OCI-LY1 (cell line): ENCODE measurements around the gene C1orf226.

Experiments used
- H2AFZ ChIP-seq: fragments of 200-600 bp; sonication (generic), shearing (Covaris generic); 2 replicates; pipeline ENCODE4 v1.6.0; 2014; ENCODE audit warnings: antibody characterized with exemption, mild to moderate bottlenecking, low read length
- H3F3A ChIP-seq: fragments of 200-600 bp; sonication (generic), shearing (Covaris generic); 2 replicates; pipeline ENCODE4 v1.6.0; 2014; ENCODE audit warnings: mild to moderate bottlenecking, antibody characterized with exemption, low read length, moderate library complexity; ENCODE audit not compliant: insufficient read depth
- H3K27ac ChIP-seq: fragments of 200-600 bp; sonication (generic); 2 replicates; pipeline ENCODE4 v1.5.1; 2014; ENCODE audit warnings: low read length, mixed run types, mild to moderate bottlenecking, low read depth; ENCODE audit not compliant: poor library complexity, severe bottlenecking
- H3K27me3 ChIP-seq: fragments of 200-600 bp; sonication (generic); 2 replicates; pipeline ENCODE4 v1.6.0; 2014; ENCODE audit warnings: antibody characterized with exemption, mild to moderate bottlenecking, low read length, moderate library complexity; ENCODE audit not compliant: insufficient read depth
- H3K36me3 ChIP-seq: fragments of 200-600 bp; sonication (generic); 2 replicates; pipeline ENCODE4 v1.6.1; 2014; ENCODE audit warnings: mild to moderate bottlenecking, antibody characterized with exemption, low read length, moderate library complexity, mixed read lengths; ENCODE audit not compliant: insufficient read depth
- H3K4me1 ChIP-seq: fragments of 200-600 bp; sonication (generic); 2 replicates; pipeline ENCODE4 v1.5.1; 2014; ENCODE audit warnings: mild to moderate bottlenecking, low read length, moderate library complexity; ENCODE audit not compliant: insufficient read depth, severe bottlenecking
- H3K4me2 ChIP-seq: fragments of 200-600 bp; sonication (generic), shearing (Covaris generic); 2 replicates; pipeline ENCODE4 v1.6.1; 2014; ENCODE audit warnings: low read length
- H3K4me3 ChIP-seq: fragments of 200-600 bp; sonication (generic); 2 replicates; pipeline ENCODE4 v1.5.1; 2014; ENCODE audit warnings: low read length, low read depth, mild to moderate bottlenecking, mixed read lengths; ENCODE audit not compliant: poor library complexity, severe bottlenecking
- H3K79me2 ChIP-seq: fragments of 200-600 bp; shearing (Covaris generic); 2 replicates; pipeline ENCODE4 v1.6.1; 2016; ENCODE audit warnings: mixed run types, low read length, mixed read lengths; ENCODE audit not compliant: insufficient read depth
- H3K9ac ChIP-seq: fragments of 200-600 bp; sonication (generic), shearing (Covaris generic); 2 replicates; pipeline ENCODE4 v1.6.1; 2014; ENCODE audit warnings: mild to moderate bottlenecking, low read length, mixed read lengths
- H3K9me2 ChIP-seq: fragments of 200-600 bp; sonication (generic), shearing (Covaris generic); 2 replicates; pipeline ENCODE4 v1.6.1; 2014; ENCODE audit warnings: low read depth, mild to moderate bottlenecking, low read length, mixed read lengths
- H3K9me3 ChIP-seq: fragments of 200-600 bp; shearing (Covaris generic); 2 replicates; pipeline ENCODE4 v1.6.1; 2014; ENCODE audit warnings: low read length, mixed read lengths
- H4K20me1 ChIP-seq: fragments of 200-600 bp; sonication (generic), shearing (Covaris generic); 2 replicates; pipeline ENCODE4 v1.6.0; 2016; ENCODE audit warnings: mild to moderate bottlenecking, low read length; ENCODE audit not compliant: insufficient read depth
- EZH2 ChIP-seq: fragments of 200-600 bp; sonication (generic), shearing (Covaris generic); IDR thresholded peaks from 2 replicates; pipeline ENCODE4 v1.8.0; 2017; ENCODE audit warnings: borderline replicate concordance, mixed run types, mild to moderate bottlenecking, antibody characterized with exemption, low read length, moderate library complexity, mixed read lengths
- TF ChIP-seq, protein P1 (sequence below): fragments of 200-600 bp; sonication (generic), shearing (Covaris generic); IDR thresholded peaks from 2 replicates; pipeline ENCODE4 v1.5.1; 2017; ENCODE audit warnings: mild to moderate bottlenecking, antibody characterized with exemption, low read length, moderate library complexity, mixed read lengths

Gene C1orf226

DNA sequence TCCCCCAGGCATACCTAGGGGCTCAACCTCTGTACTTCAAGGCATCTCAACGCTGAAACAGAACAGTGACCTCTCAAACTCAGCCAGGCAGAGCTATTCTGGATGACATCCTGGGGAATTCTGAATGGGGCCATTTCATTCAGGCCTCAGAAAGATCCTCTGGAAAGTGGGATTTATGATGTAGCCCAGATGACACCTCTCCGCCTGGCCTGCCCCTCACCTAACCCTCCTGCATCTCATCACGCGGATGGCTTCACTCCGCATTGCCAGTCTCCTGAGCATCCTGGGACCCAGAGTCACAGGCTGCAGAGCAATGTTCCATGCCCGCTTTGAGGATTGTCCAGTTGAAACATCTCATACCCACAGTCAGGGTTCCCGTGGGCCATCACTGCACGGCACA, 6.1 kb upstream of the C1orf226 start:
- no peak overlapping the region for H3K9ac ChIP-seq
- no peak overlapping the region for H2AFZ ChIP-seq
- no peaks in the 10 kb centered on the region for H3K9me3 ChIP-seq
- H3K27ac ChIP-seq, result no peak overlapping the region
- no peaks in the 10 kb centered on the region for H3F3A ChIP-seq
- no peaks in the 10 kb centered on the region for H3K79me2 ChIP-seq
- H4K20me1 ChIP-seq, result no peaks in the 10 kb centered on the region
- TF ChIP-seq EZH2, result no peak
- TF ChIP-seq, protein P1, sequence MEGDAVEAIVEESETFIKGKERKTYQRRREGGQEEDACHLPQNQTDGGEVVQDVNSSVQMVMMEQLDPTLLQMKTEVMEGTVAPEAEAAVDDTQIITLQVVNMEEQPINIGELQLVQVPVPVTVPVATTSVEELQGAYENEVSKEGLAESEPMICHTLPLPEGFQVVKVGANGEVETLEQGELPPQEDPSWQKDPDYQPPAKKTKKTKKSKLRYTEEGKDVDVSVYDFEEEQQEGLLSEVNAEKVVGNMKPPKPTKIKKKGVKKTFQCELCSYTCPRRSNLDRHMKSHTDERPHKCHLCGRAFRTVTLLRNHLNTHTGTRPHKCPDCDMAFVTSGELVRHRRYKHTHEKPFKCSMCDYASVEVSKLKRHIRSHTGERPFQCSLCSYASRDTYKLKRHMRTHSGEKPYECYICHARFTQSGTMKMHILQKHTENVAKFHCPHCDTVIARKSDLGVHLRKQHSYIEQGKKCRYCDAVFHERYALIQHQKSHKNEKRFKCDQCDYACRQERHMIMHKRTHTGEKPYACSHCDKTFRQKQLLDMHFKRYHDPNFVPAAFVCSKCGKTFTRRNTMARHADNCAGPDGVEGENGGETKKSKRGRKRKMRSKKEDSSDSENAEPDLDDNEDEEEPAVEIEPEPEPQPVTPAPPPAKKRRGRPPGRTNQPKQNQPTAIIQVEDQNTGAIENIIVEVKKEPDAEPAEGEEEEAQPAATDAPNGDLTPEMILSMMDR, result no peak
- H3K4me2 ChIP-seq, result no peak overlapping the region
- H3K9me2 ChIP-seq, result no peaks in the 10 kb centered on the region
- H3K36me3 ChIP-seq, result no peaks in the 10 kb centered on the region
- H3K4me3 ChIP-seq, result no peak overlapping the region
- H3K4me1 ChIP-seq, result no peaks in the 10 kb centered on the region
- no peaks in the 10 kb centered on the region; the same call in 1 of the 2 replicates for H3K27me3 ChIP-seq

DNA sequence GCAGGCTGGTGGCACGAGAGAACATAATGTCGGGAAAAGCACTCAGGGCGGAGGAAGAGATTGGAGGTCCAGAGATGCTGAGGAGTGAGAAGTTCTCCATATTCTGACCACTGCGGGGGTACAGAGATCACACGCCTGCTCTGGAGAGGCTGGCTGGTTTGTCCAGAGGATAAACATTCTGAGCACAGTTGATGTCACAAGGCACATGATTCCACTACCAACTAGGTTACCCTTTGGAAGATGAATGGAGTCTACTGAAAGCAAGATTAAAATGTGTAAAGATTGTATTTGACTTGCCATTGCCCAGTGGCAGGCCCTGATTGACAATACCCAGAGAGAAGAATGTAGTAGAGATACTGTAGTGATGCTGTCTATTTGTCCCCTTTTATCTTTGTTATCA, 4.8 kb upstream of the C1orf226 start, which contains the start of gene SPATA46:
Gene SPATA46, minus strand, starts transcription at position 164 of the 400 bp plus-strand sequence. Its CDS starts 64 bp downstream, at position 100.
- Histone ChIP-seq H3K4me1 (no peaks in the 10 kb centered on the region), H3K27me3 (no peaks in the 10 kb centered on the region), H3K79me2 (no peaks in the 10 kb centered on the region), H3F3A (no peaks in the 10 kb centered on the region), H3K4me3 (no peak within 1 kb of the TSS), H3K27ac (no peak within 1 kb of the TSS), H3K9me2 (no peaks in the 10 kb centered on the region), H2AFZ (no peak within 1 kb of the TSS), H3K36me3 (no peaks in the 10 kb centered on the region), H3K9ac (no peak within 1 kb of the TSS), H4K20me1 (no peaks in the 10 kb centered on the region), H3K4me2 (no peak within 1 kb of the TSS), H3K9me3 (no peaks in the 10 kb centered on the region)
- no peak for TF ChIP-seq EZH2
- TF ChIP-seq, protein P1, result no peak

DNA sequence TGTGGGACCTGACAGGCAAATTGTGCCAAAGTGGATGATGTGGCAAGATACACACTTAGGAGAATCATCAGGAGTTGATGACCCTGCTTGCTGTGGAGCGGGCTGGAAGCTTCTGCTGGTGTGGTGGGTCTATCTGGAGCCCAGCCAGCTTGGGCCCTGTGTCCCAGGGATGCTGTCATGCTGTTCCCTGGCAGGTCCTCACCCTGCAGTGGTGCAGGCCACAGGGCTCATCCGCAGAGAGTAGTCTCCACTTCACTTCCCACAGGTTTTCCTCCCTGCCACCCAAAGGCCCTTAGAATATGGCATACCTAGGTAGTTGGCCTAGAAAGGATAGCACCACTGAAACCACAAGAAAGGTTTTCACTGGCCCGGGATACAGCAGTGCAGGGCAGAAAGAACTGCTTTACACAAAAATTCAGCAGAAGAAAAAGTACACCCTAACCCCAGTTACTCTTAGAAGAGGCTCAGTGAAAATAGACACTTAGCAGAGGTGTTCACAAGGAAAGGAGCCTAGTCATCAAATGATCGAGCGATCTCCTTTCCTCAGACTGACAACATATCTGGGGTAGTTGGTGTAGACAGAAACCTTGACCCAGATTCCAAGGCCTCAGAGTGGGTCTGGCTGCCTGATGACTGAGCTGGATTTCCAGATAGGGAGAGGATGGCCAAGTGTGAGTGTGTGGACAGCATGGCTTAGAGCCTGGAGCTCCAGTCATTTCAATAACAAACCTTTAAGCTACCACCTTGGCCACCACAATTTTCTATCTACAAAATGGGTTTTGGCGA, 1.3 kb upstream of the C1orf226 start:
- H3K36me3 ChIP-seq, result no peaks in the 10 kb centered on the region
- no peaks in the 10 kb centered on the region for H3K9me2 ChIP-seq
- H2AFZ ChIP-seq, result no peak overlapping the region
- no peak overlapping the region for H3K27ac ChIP-seq
- no peaks in the 10 kb centered on the region for H4K20me1 ChIP-seq
- no peak overlapping the region for H3K4me2 ChIP-seq
- H3K4me3 ChIP-seq, result no peak overlapping the region
- H3F3A ChIP-seq, result no peaks in the 10 kb centered on the region
- no peak overlapping the region for H3K9ac ChIP-seq
- no peaks in the 10 kb centered on the region for H3K4me1 ChIP-seq
- no peaks in the 10 kb centered on the region for H3K9me3 ChIP-seq
- TF ChIP-seq, protein P1, result no peak
- no peak for TF ChIP-seq EZH2
- no peaks in the 10 kb centered on the region for H3K27me3 ChIP-seq
- no peaks in the 10 kb centered on the region for H3K79me2 ChIP-seq
